ENCODE data around the gene FIP1L1. TPM values are rescaled to one million over a fixed set of nuclear protein-coding genes. Genes with fewer than 3 reads are reported as not detected.

The FIP1L1 gene
- total and polyA plus RNA-seq, 9 of the 15 experiments (the other 6 are each of a cell fraction or from before 2014, with no cell fraction given), result 34.6 to 137 (median 72.0) TPM

GRCh38 chr4:53366301-53366716 is 11.1 kb upstream of the FIP1L1 start (continued):
- TF ChIP-seq ZNF407 (IDR thresholded peaks at IDR 0.05; ENCODE audit: low read depth) (no peak), ZNF766 (CRISPR knock-in tag; conservative IDR thresholded peaks at IDR 0.05) (no peak), MAFF (IDR thresholded peaks at IDR 0.05; ENCODE audit: low read length) (no peak), TCF7 (IDR thresholded peaks at IDR 0.05; ENCODE audit: borderline replicate concordance) (no peak), ARID1B (IDR thresholded peaks at IDR 0.05) (peak; percentile 59), BCOR (IDR thresholded peaks at IDR 0.05) (no peak), GABPB2 (CRISPR knock-in tag; conservative IDR thresholded peaks at IDR 0.05) (no peak), ATF2 (CRISPR knock-in tag; IDR thresholded peaks at IDR 0.05) (no peak), YBX1 (IDR thresholded peaks at IDR 0.05) (no peak), SAFB2 (IDR thresholded peaks at IDR 0.05; ENCODE audit: borderline replicate concordance, low read depth, low read length, severe bottlenecking) (no peak), ZC3H11A (IDR thresholded peaks at IDR 0.05; ENCODE audit: low read depth, low read length) (no peak), ERF (CRISPR knock-in tag; IDR thresholded peaks at IDR 0.05) (no peak), CHAMP1 (IDR thresholded peaks at IDR 0.05) (0 out of 2 replicates have a peak, but pooled peaks have one; percentile 10)
- TF ChIP-seq, protein P1, sequence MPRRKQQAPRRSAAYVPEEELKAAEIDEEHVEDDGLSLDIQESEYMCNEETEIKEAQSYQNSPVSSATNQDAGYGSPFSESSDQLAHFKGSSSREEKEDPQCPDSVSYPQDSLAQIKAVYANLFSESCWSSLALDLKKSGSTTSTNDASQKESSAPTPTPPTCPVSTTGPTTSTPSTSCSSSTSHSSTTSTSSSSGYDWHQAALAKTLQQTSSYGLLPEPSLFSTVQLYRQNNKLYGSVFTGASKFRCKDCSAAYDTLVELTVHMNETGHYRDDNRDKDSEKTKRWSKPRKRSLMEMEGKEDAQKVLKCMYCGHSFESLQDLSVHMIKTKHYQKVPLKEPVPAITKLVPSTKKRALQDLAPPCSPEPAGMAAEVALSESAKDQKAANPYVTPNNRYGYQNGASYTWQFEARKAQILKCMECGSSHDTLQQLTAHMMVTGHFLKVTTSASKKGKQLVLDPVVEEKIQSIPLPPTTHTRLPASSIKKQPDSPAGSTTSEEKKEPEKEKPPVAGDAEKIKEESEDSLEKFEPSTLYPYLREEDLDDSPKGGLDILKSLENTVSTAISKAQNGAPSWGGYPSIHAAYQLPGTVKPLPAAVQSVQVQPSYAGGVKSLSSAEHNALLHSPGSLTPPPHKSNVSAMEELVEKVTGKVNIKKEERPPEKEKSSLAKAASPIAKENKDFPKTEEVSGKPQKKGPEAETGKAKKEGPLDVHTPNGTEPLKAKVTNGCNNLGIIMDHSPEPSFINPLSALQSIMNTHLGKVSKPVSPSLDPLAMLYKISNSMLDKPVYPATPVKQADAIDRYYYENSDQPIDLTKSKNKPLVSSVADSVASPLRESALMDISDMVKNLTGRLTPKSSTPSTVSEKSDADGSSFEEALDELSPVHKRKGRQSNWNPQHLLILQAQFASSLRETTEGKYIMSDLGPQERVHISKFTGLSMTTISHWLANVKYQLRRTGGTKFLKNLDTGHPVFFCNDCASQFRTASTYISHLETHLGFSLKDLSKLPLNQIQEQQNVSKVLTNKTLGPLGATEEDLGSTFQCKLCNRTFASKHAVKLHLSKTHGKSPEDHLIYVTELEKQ (CRISPR knock-in tag; IDR thresholded peaks at IDR 0.05), result no peak

Measured in K562 (cell line).